HCT116 (cell line): Measurements from ENCODE around the gene VLDLR. TPM values are rescaled to one million over a fixed set of nuclear protein-coding genes. Genes with fewer than 3 reads are reported as not detected.

Experiments
- ATAC-seq: fragments of 200-7000 bp; cut with Tn5 transposase; 2 replicates; pipeline ENCODE4 v1.9.1; 2020; ENCODE audit warnings: mild to moderate bottlenecking, moderate library complexity
- BruUV-seq: library from RNA; stranded (reverse); fragments of 400-500 nt; replicated peaks from 2 replicates; lab custom pipeline; 2021; lab: Mats Ljungman, UMichigan
- CTCF ChIA-PET: fragments of 300-600 bp; sonication (Branson Sonifier 250); formaldehyde crosslinking; loops from one replicate; lab custom pipeline; 2021; ENCODE audit warnings: antibody characterized with exemption; lab: Charles Lee
- POLR2A ChIA-PET: fragments of 300-600, 350-600 bp; sonication (Branson Sonifier 250); formaldehyde crosslinking; loops from one replicate; lab custom pipeline; 2021; ENCODE audit warnings: antibody characterized with exemption; lab: Charles Lee
- RAD21 ChIA-PET, 2 experiments: fragments of 300-600 bp; sonication (Branson Sonifier 250); formaldehyde crosslinking; loops; one replicate each; lab custom pipeline; 2023; ENCODE audit warnings: low total read pairs in 2 of 2; ENCODE audit not compliant: uncharacterized antibody in 2 of 2, unreplicated experiment in 2 of 2, low non-redundant PET in 1 of 2; lab: Charles Lee
- DNase-seq: peaks from one replicate; pipeline ENCODE4 v3.0.0-alpha.2; 2010; ENCODE audit warnings: low read depth, low spot score
- H2AFZ ChIP-seq: fragments of 200-600 bp; shearing (Covaris generic), sonication (generic); 2 replicates; pipeline ENCODE4 v1.6.1; 2017; ENCODE audit warnings: low read depth, mixed run types, mixed read lengths, antibody characterized with exemption, low read length; ENCODE audit not compliant: poor library complexity, severe bottlenecking
- H3K27ac ChIP-seq: 2 replicates; pipeline ENCODE4 v1.5.1; 2012; ENCODE audit warnings: low read depth, low read length
- H3K27me3 ChIP-seq: fragments of 200-600 bp; sonication (generic); 2 replicates; pipeline ENCODE4 v1.6.1; 2016; ENCODE audit warnings: mixed run types, low read length, mixed read lengths; ENCODE audit not compliant: insufficient read depth
- H3K36me3 ChIP-seq, 2 experiments: fragments of 200-500 bp in 1 of 2; fragments of 200-600 bp in 1 of 2; sonication (Bioruptor generic) in 1 of 2; sonication (generic) in 1 of 2; 2 replicates each; pipeline versions ENCODE4 v1.5.1 to v1.6.1; 2014 to 2016; ENCODE audit warnings: low read length in 2 of 2, inconsistent platforms in 1 of 2, mixed read lengths in 1 of 2, mixed run types in 1 of 2; ENCODE audit not compliant: insufficient read depth in 2 of 2, control insufficient read depth in 1 of 2
- H3K4me1 ChIP-seq, 2 experiments: fragments of 200-600 bp in 1 of 2; sonication (generic) in 1 of 2; 2 replicates each; pipeline versions ENCODE4 v1.5.1 to v1.6.1; 2012 to 2017; ENCODE audit warnings: low read length in 2 of 2, inconsistent platforms in 1 of 2, mild to moderate bottlenecking in 1 of 2, mixed read lengths in 1 of 2, mixed run types in 1 of 2, moderate library complexity in 1 of 2; ENCODE audit not compliant: insufficient read depth in 2 of 2, control insufficient read depth in 1 of 2
- H3K4me2 ChIP-seq: fragments of 200-600 bp; sonication (generic); 2 replicates; pipeline ENCODE4 v1.6.1; 2017; ENCODE audit warnings: mixed run types, low read length, mixed read lengths
- H3K4me3 ChIP-seq, 2 experiments: fragments of 200-600 bp in 1 of 2; sonication (generic) in 1 of 2; replicated peaks in 1 of 2; 2 replicates each; pipeline ENCODE4 v1.5.1; 2011 to 2016; ENCODE audit warnings: low read length in 2 of 2, control low read depth in 1 of 2, low read depth in 1 of 2, mild to moderate bottlenecking in 1 of 2, mixed read lengths in 1 of 2, mixed run types in 1 of 2
- H3K79me2 ChIP-seq: fragments of 200-600 bp; sonication (generic); 2 replicates; pipeline ENCODE4 v1.6.1; 2017; ENCODE audit warnings: mild to moderate bottlenecking, mixed run types, low read length, moderate library complexity, mixed read lengths; ENCODE audit not compliant: insufficient read depth
- H3K9ac ChIP-seq: fragments of 200-600 bp; sonication (generic); 2 replicates; pipeline ENCODE4 v1.6.1; 2016; ENCODE audit warnings: low read length, mixed read lengths
- H3K9me2 ChIP-seq: fragments of 200-600 bp; sonication (generic), shearing (Covaris generic); 2 replicates; pipeline ENCODE4 v1.6.1; 2017; ENCODE audit warnings: mixed run types, mild to moderate bottlenecking, moderate library complexity; ENCODE audit not compliant: insufficient read depth
- H3K9me3 ChIP-seq, 2 experiments: fragments of 200-500 bp in 1 of 2; fragments of 200-600 bp in 1 of 2; sonication (Bioruptor generic) in 1 of 2; sonication (generic) in 1 of 2; 2 replicates each; pipeline ENCODE4 v1.6.1; 2014 to 2017; ENCODE audit warnings: low read length in 2 of 2, mixed read lengths in 2 of 2, inconsistent platforms in 1 of 2, low read depth in 1 of 2, mild to moderate bottlenecking in 1 of 2, mixed run types in 1 of 2, moderate library complexity in 1 of 2; ENCODE audit not compliant: control insufficient read depth in 1 of 2, insufficient read depth in 1 of 2
- H4K20me1 ChIP-seq: fragments of 200-600 bp; sonication (generic), shearing (Covaris generic); 2 replicates; pipeline ENCODE4 v1.6.1; 2017; ENCODE audit warnings: mixed run types, mild to moderate bottlenecking, moderate library complexity; ENCODE audit not compliant: insufficient read depth
- ATF3 ChIP-seq: IDR thresholded peaks from 2 replicates; pipeline ENCODE4 v1.6.1; 2012
- CBX3 ChIP-seq: IDR thresholded peaks from 2 replicates; pipeline ENCODE4 v1.6.1; 2012; ENCODE audit warnings: low read depth
- CEBPB ChIP-seq: IDR thresholded peaks from 2 replicates; pipeline ENCODE4 v1.6.1; 2012; ENCODE audit warnings: low read depth
- EGR1 ChIP-seq: IDR thresholded peaks from 2 replicates; pipeline ENCODE4 v1.6.1; 2012; ENCODE audit warnings: low read depth
- EZH2 ChIP-seq: fragments of 200-600 bp; sonication (generic); IDR thresholded peaks from 2 replicates; pipeline ENCODE4 v1.6.1; 2017; ENCODE audit warnings: antibody characterized with exemption, mixed run types
- JUND ChIP-seq: IDR thresholded peaks from 2 replicates; pipeline ENCODE4 v1.6.1; 2012
- POLR2A ChIP-seq: IDR thresholded peaks from 2 replicates; pipeline ENCODE4 v1.7.0; 2011; ENCODE audit warnings: borderline replicate concordance; ENCODE audit not compliant: insufficient read depth, insufficient read length; ENCODE audit errors: extremely low read depth
- RAD21 ChIP-seq: IDR thresholded peaks from 2 replicates; pipeline ENCODE4 v1.6.1; 2012; ENCODE audit warnings: low read depth, mild to moderate bottlenecking
- SP1 ChIP-seq: IDR thresholded peaks from 2 replicates; pipeline ENCODE4 v1.6.1; 2012; ENCODE audit warnings: low read depth
- SRF ChIP-seq: IDR thresholded peaks from 2 replicates; pipeline ENCODE4 v1.6.1; 2012; ENCODE audit warnings: low read depth
- TCF7L2 ChIP-seq: IDR thresholded peaks from 2 replicates; pipeline ENCODE4 v1.7.0; 2011; ENCODE audit warnings: borderline replicate concordance, inconsistent platforms; ENCODE audit not compliant: insufficient read depth, insufficient read length; ENCODE audit errors: extremely low read depth
- ZBTB33 ChIP-seq: IDR thresholded peaks from 2 replicates; pipeline ENCODE4 v1.6.1; 2011; ENCODE audit warnings: mild to moderate bottlenecking, low read length, moderate library complexity; ENCODE audit not compliant: insufficient replicate concordance; ENCODE audit errors: extremely low read depth
- ZFX ChIP-seq: fragments of 450-650 bp; IDR thresholded peaks from 2 replicates; pipeline ENCODE4 v1.6.1; 2017
- ZNF274 ChIP-seq: fragments of 200-500 bp; sonication (Bioruptor generic); IDR thresholded peaks from 2 replicates; pipeline ENCODE4 v1.6.1; 2014; ENCODE audit warnings: mild to moderate bottlenecking, low read depth, low read length, inconsistent platforms
- intact Hi-C: fragments of 100-400 bp; cut with micrococcal nuclease; formaldehyde crosslinking; loops from 2 replicates; pipeline ENCODE4 v1.10.0; 2022
- total RNA-seq: library from RNA; stranded (reverse); gene quantifications from one replicate; pipeline ENCODE4 v1.2.1, GENCODE V29; 2021; ENCODE audit not compliant: unreplicated experiment

The VLDLR gene
- total RNA-seq, 1 experiment from 2014 or later, result 0.17 TPM

GRCh38 chr9:2663461-2664173, 42.0 kb downstream of the VLDLR start:
- no peak overlapping the region for H2AFZ ChIP-seq
- H3K9ac ChIP-seq, result no peak overlapping the region
- RAD21 ChIA-PET, result no interaction called here
- H3K4me1 ChIP-seq, result no peaks in the 10 kb centered on the region
- DNase-seq, result no peak
- H3K27me3 ChIP-seq, result no peaks in the 10 kb centered on the region
- CTCF ChIA-PET, result no interaction called here
- no peak for ATAC-seq
- no peaks in the 10 kb centered on the region for H3K9me3 ChIP-seq
- TF ChIP-seq SP1 (no peak), JUND (no peak), SRF (no peak), POLR2A (no peak), CEBPB (no peak), ZBTB33 (no peak), ZNF274 (no peak), EZH2 (no peak), ZFX (no peak), RAD21 (no peak), TCF7L2 (no peak), CBX3 (no peak), ATF3 (no peak), EGR1 (no peak)
- H3K79me2 ChIP-seq, result no peaks in the 10 kb centered on the region
- no peak overlapping the region for H3K4me3 ChIP-seq
- POLR2A ChIA-PET, result no interaction called here
- no peak overlapping the region for H3K4me2 ChIP-seq
- BruUV-seq, result no TSS peak
- H3K36me3 ChIP-seq, result no peaks in the 10 kb centered on the region
- no peak overlapping the region for H3K27ac ChIP-seq
- intact Hi-C loops, result no loop called here
- H3K9me2 ChIP-seq, result no peaks in the 10 kb centered on the region
- no peaks in the 10 kb centered on the region for H4K20me1 ChIP-seq
